Measurements from ENCODE around the gene PCED1B. TPM values are rescaled to one million over a fixed set of nuclear protein-coding genes. Genes with fewer than 3 reads are reported as not detected.
"Not testable (repeated sequence)": the region's sequence is repeated elsewhere in the genome, so short reads cannot be mapped to it uniquely, and the experiment has no call there.

Gene PCED1B
- total and polyA plus RNA-seq, 2 donors from 2014 or later, result 2.8 to 9.2 TPM

DNA sequence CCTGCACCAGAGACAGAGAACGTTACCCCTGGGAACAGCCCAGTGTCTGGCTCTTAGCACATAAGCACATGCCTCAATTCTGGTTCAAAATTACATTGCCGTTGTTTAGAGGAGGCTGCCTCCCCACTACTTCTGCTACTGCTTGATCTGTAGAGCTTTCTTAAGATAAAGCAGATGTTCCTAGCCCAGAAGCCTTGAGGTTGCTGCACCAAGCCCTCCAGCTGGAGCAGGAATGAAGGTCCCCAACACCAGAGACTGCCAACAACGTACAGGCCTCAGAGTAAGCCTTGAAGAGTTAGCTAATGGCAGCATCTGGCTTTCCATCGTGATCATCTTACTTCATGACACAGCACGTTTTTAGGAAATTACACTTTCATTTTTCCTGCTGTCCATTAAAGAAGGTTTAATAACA is 35.1 kb downstream of the PCED1B start:
- Histone ChIP-seq H3K4me3 (ENCODE audit: low read length in 3 of 3) (no peak overlapping the region), H3K36me3 (ENCODE audit: control insufficient read depth in 2 of 3, insufficient read depth in 3 of 3, low read length in 3 of 3) (no peaks in the 10 kb centered on the region), H3K9ac (ENCODE audit: low read length in 3 of 3) (no peak overlapping the region), H3K4me1 (ENCODE audit: control insufficient read depth in 2 of 3, insufficient read depth in 2 of 3, low read depth in 1 of 3, low read length in 3 of 3) (no peaks in the 10 kb centered on the region), H3K27me3 (ENCODE audit: control insufficient read depth, insufficient read depth, low read length) (no peaks in the 10 kb centered on the region), H3K9me3 (ENCODE audit: control insufficient read depth in 2 of 3, insufficient read depth in 1 of 3, low read length in 3 of 3) (no peaks in the 10 kb centered on the region), H3K27ac (ENCODE audit: low read depth in 2 of 2, low read length in 2 of 2) (no peak overlapping the region)
- intact Hi-C loops (cut with DNase I), result no loop called here
- TF ChIP-seq CTCF (IDR thresholded peaks at IDR 0.05; ENCODE audit: borderline replicate concordance, extremely low read depth, insufficient read depth), result no peak
- FAIRE-seq, result no peak
- no peak for DNase-seq

DNA sequence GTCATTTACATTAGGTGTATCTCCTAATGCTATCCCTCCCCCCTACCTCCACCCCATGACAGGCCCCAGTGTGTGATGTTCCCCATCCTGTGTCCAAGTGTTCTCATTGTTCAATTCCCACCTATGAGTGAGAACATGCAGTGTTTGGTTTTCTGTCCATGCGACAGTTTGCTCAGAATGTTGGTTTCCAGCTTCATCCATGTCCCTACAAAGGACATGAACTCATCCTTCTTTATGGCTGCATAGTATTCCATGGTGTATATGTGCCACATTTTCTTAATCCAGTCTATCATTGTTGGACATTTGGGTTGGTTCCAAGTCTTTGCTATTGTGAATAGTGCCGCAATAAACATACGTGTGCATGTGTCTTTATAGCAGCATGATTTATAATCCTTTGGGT is 37.9 kb downstream of the PCED1B start:
- FAIRE-seq; H3K36me3 ChIP-seq (ENCODE audit: control insufficient read depth in 2 of 3, insufficient read depth in 3 of 3, low read length in 3 of 3): not testable (repeated sequence)

GRCh38 chr12:47120736-47121135 is 41.3 kb downstream of the PCED1B start:
- DNase-seq (no peak), FAIRE-seq (no peak)
- H3K27me3 ChIP-seq (ENCODE audit: control insufficient read depth, insufficient read depth, low read length), result no peaks in the 10 kb centered on the region
- no peaks in the 10 kb centered on the region for H3K4me1 ChIP-seq (ENCODE audit: control insufficient read depth in 2 of 3, insufficient read depth in 2 of 3, low read depth in 1 of 3, low read length in 3 of 3)
- no peak for TF ChIP-seq CTCF (IDR thresholded peaks at IDR 0.05; ENCODE audit: borderline replicate concordance, extremely low read depth, insufficient read depth)
- H3K27ac ChIP-seq (ENCODE audit: low read depth in 2 of 2, low read length in 2 of 2), result no peak overlapping the region
- intact Hi-C loops (cut with DNase I), result no loop called here
- no peak overlapping the region for H3K4me3 ChIP-seq (ENCODE audit: low read length in 3 of 3)
- no peaks in the 10 kb centered on the region for H3K36me3 ChIP-seq (ENCODE audit: control insufficient read depth in 2 of 3, insufficient read depth in 3 of 3, low read length in 3 of 3)
- no peak overlapping the region for H3K9ac ChIP-seq (ENCODE audit: low read length in 3 of 3)
- H3K9me3 ChIP-seq (ENCODE audit: control insufficient read depth in 2 of 3, insufficient read depth in 1 of 3, low read length in 3 of 3), result no peaks in the 10 kb centered on the region

More for the DNA sequence above, 37.9 kb downstream of the PCED1B start:
- H3K27me3 ChIP-seq (ENCODE audit: control insufficient read depth, insufficient read depth, low read length); H3K9me3 ChIP-seq (ENCODE audit: control insufficient read depth in 2 of 3, insufficient read depth in 1 of 3, low read length in 3 of 3); H3K9ac ChIP-seq (ENCODE audit: low read length in 3 of 3); H3K4me3 ChIP-seq (ENCODE audit: low read length in 3 of 3); DNase-seq; intact Hi-C loops (cut with DNase I); H3K4me1 ChIP-seq (ENCODE audit: control insufficient read depth in 2 of 3, insufficient read depth in 2 of 3, low read depth in 1 of 3, low read length in 3 of 3); H3K27ac ChIP-seq (ENCODE audit: low read depth in 2 of 2, low read length in 2 of 2): not testable (repeated sequence)

DNA sequence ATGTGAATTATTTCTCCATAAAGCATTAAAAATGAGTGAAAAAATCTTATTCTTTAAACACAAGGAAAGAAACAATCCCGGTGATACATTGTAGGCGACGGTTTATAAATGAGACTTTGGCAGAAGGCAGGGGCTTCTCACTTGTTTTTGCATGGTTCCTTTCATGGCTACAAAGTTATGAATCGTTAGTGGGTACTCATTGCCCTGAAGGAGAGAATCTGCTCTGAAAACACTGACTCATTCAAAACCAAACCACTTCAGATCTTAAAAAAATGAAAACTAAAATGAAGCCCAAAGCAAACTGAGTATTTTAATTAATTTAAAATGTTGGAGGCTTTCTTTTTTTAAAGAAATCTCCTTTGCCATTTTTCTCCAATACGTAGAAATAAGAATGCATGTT is 41.7 kb downstream of the PCED1B start:
- FAIRE-seq, result no peak

More for the DNA sequence above, 41.7 kb downstream of the PCED1B start:
- H3K4me3 ChIP-seq (ENCODE audit: low read length in 3 of 3), result no peak overlapping the region
- H3K36me3 ChIP-seq (ENCODE audit: control insufficient read depth in 2 of 3, insufficient read depth in 3 of 3, low read length in 3 of 3), result no peaks in the 10 kb centered on the region
- H3K9me3 ChIP-seq (ENCODE audit: control insufficient read depth in 2 of 3, insufficient read depth in 1 of 3, low read length in 3 of 3), result no peaks in the 10 kb centered on the region
- DNase-seq, result no peak
- TF ChIP-seq CTCF (IDR thresholded peaks at IDR 0.05; ENCODE audit: borderline replicate concordance, extremely low read depth, insufficient read depth), result no peak
- no peaks in the 10 kb centered on the region for H3K27me3 ChIP-seq (ENCODE audit: control insufficient read depth, insufficient read depth, low read length)
- no peaks in the 10 kb centered on the region for H3K4me1 ChIP-seq (ENCODE audit: control insufficient read depth in 2 of 3, insufficient read depth in 2 of 3, low read depth in 1 of 3, low read length in 3 of 3)
- intact Hi-C loops (cut with DNase I), result no loop called here
- H3K9ac ChIP-seq (ENCODE audit: low read length in 3 of 3), result no peak overlapping the region
- H3K27ac ChIP-seq (ENCODE audit: low read depth in 2 of 2, low read length in 2 of 2), result no peak overlapping the region
